ENCODE data around the gene PLTP.

The PLTP gene

GRCh38 chr20:45911486-45912343 lies at the start of gene PLTP:
PLTP (minus strand) TSS chr20:45912155; CDS start chr20:45911452, 703 bp downstream.
- POLR2A ChIA-PET, result interaction anchor here (0.9 to 1.5 kb wide), 3 partner anchors 12 to 29 kb away, joined by 3 to 8 read pairs (median 3); partner anchors contain the start of gene PCIF1
- CTCF ChIA-PET, result no interaction called here
- Histone ChIP-seq H3K4me1 (ENCODE audit: control insufficient read depth, insufficient read depth, low read length) (no peaks in the 10 kb centered on the region), H3K9me3 (ENCODE audit: control insufficient read depth, insufficient read depth, low read depth, low read length) (no peaks in the 10 kb centered on the region), H3K27ac (ENCODE audit: extremely low read depth, low read depth, low read length) (no peak within 1 kb of the TSS), H3K4me3 (ENCODE audit: low read depth, low read length) (no peak within 1 kb of the TSS), H3K36me3 (ENCODE audit: control insufficient read depth in 2 of 2, insufficient read depth in 1 of 2, low read length in 2 of 2) (no peaks in the 10 kb centered on the region)
- TF ChIP-seq SP2 (tag by site-specific recombination; IDR thresholded peaks at IDR 0.05), result peak; percentile 21; the same call in 1 of the 2 replicates
- TF ChIP-seq ZBTB11 (tag by site-specific recombination; conservative IDR thresholded peaks at IDR 0.05; ENCODE audit: low read depth), result no peak

GRCh38 chr20:45959956-45960630 lies 48.1 kb upstream of the PLTP start:
- TF ChIP-seq ZFP69B (tag by site-specific recombination; IDR thresholded peaks at IDR 0.05), result no peak
- no peak for TF ChIP-seq WT1 (tag by site-specific recombination; IDR thresholded peaks at IDR 0.05)
- POLR2A ChIA-PET, result interaction anchor here (1.5 to 2.0 kb wide), 2 partner anchors 9 to 26 kb away, joined by 5 to 15 read pairs; partner anchors contain the start of gene PCIF1
- H3K27ac ChIP-seq (ENCODE audit: extremely low read depth, low read depth, low read length), result no peak overlapping the region
- H3K4me1 ChIP-seq (ENCODE audit: control insufficient read depth, insufficient read depth, low read length), result no peaks in the 10 kb centered on the region
- H3K4me3 ChIP-seq (ENCODE audit: low read depth, low read length), result no peak overlapping the region
- CTCF ChIA-PET, result interaction anchor here (0.6 to 2.6 kb wide), 5 partner anchors 10 to 165 kb away, joined by 3 to 26 read pairs (median 5); no protein-coding TSS in a partner anchor
- no peaks in the 10 kb centered on the region for H3K9me3 ChIP-seq (ENCODE audit: control insufficient read depth, insufficient read depth, low read depth, low read length)
- peaks cover 4 to 93% of the 10 kb centered on the region in 2 experiments; a peak in 2 of 3 replicates for H3K36me3 ChIP-seq (ENCODE audit: control insufficient read depth in 2 of 2, insufficient read depth in 1 of 2, low read length in 2 of 2)

- Histone ChIP-seq H3K9me3 (ENCODE audit: control insufficient read depth, insufficient read depth, low read depth, low read length) (no peaks in the 10 kb centered on the region), H3K27ac (ENCODE audit: extremely low read depth, low read depth, low read length) (no peak overlapping the region), H3K4me3 (ENCODE audit: low read depth, low read length) (no peak overlapping the region), H3K36me3 (ENCODE audit: control insufficient read depth in 2 of 2, insufficient read depth in 1 of 2, low read length in 2 of 2) (peaks cover 8 to 86% of the 10 kb centered on the region in 2 experiments; a peak in 2 of 3 replicates), H3K4me1 (ENCODE audit: control insufficient read depth, insufficient read depth, low read length) (no peaks in the 10 kb centered on the region)
- TF ChIP-seq ZNF175 (tag by site-specific recombination; IDR thresholded peaks at IDR 0.05), result no peak
- no peak for TF ChIP-seq ZNF155 (tag by site-specific recombination; IDR thresholded peaks at IDR 0.05)
- no peak for TF ChIP-seq REPIN1 (tag by site-specific recombination; IDR thresholded peaks at IDR 0.05; ENCODE audit: low read depth)
- no peak for TF ChIP-seq ZNF654 (tag by site-specific recombination; IDR thresholded peaks at IDR 0.05; ENCODE audit: low read depth)
- TF ChIP-seq KLF17 (tag by site-specific recombination; IDR thresholded peaks at IDR 0.05), result no peak
- TF ChIP-seq ZSCAN30 (tag by site-specific recombination; IDR thresholded peaks at IDR 0.05), result no peak
- TF ChIP-seq ZNF530 (tag by site-specific recombination; IDR thresholded peaks at IDR 0.05; ENCODE audit: low read depth), result no peak
- no peak for TF ChIP-seq ZNF426 (tag by site-specific recombination; IDR thresholded peaks at IDR 0.05)
- no peak for TF ChIP-seq ZNF580 (tag by site-specific recombination; IDR thresholded peaks at IDR 0.05)
- no peak for TF ChIP-seq ZNF19 (tag by site-specific recombination; IDR thresholded peaks at IDR 0.05; ENCODE audit: low read depth)
- TF ChIP-seq AEBP2 (tag by site-specific recombination; IDR thresholded peaks at IDR 0.05; ENCODE audit: borderline replicate concordance), result no peak
- TF ChIP-seq ZNF138 (tag by site-specific recombination; IDR thresholded peaks at IDR 0.05; ENCODE audit: borderline replicate concordance), result no peak
- POLR2A ChIA-PET, result no interaction called here
- CTCF ChIA-PET, result interaction anchor here (0.6 to 2.6 kb wide), 3 partner anchors 11 to 165 kb away, joined by 3 to 26 read pairs (median 4); no protein-coding TSS in a partner anchor
Observed at GRCh38 chr20:45959126-45959525, 47.2 kb upstream of the PLTP start.
